ENCODE results near the gene DNAH2. TPM values are rescaled to one million over a fixed set of nuclear protein-coding genes. Genes with fewer than 3 reads are reported as not detected.

The DNAH2 gene
- total and polyA plus RNA-seq, 2 of the 8 experiments (the other 6 are each of a cell fraction or from before 2014, with no cell fraction given): 0.13 to 0.18 TPM

DNA sequence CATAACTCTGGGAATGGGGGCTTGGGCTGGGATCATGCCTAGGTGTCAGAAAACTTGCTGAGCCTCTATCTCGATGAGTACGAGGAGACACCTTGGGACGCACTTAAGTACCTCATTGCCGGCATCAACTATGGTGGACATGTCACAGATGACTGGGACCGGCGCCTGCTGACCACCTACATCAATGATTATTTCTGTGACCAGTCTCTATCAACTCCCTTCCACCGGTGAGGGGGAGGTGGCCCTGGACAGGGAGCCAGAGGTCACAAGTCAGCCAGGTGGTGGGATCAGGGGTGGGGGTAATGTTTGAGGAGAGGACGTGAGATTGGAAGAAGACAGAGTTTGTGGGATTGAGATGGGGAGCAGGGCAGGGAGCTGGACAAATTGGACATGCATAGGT, 113.1 kb downstream of the DNAH2 start (continued):
- TF ChIP-seq RAD21 (IDR thresholded peaks at IDR 0.05 in 1 of 2, conservative IDR thresholded peaks at IDR 0.05 in 1 of 2; ENCODE audit: low read depth in 2 of 2, low read length in 2 of 2): no peak
- no peak for TF ChIP-seq EZH2 (IDR thresholded peaks at IDR 0.05; ENCODE audit: low read depth, low read length, severe bottlenecking)
- TF ChIP-seq KDM4A (IDR thresholded peaks at IDR 0.05; ENCODE audit: low read depth, low read length, severe bottlenecking): no peak
- TF ChIP-seq TAF7 (optimal IDR thresholded peaks at IDR 0.05; ENCODE audit: borderline replicate concordance, low read depth, low read length): no peak
- no peak for TF ChIP-seq TBP (IDR thresholded peaks at IDR 0.05; ENCODE audit: low read depth, low read length)
- TF ChIP-seq KDM1A (IDR thresholded peaks at IDR 0.05; ENCODE audit: borderline replicate concordance, low read length): no peak
- TF ChIP-seq YY1 (IDR thresholded peaks at IDR 0.05; ENCODE audit: low read depth, low read length): no peak
- no peak for TF ChIP-seq SIRT6 (IDR thresholded peaks at IDR 0.05; ENCODE audit: low read length)
